ENCODE results near the gene ALG3. TPM values are rescaled to one million over a fixed set of nuclear protein-coding genes. Genes with fewer than 3 reads are reported as not detected.

Gene ALG3
- total RNA-seq, 1 experiment from 2014 or later = 68.8 TPM

- H3K4me3 ChIP-seq (ENCODE audit: low read depth, low read length, poor library complexity, severe bottlenecking) = peak overlapping the region; percentile 47
- TF ChIP-seq EZH2 (IDR thresholded peaks at IDR 0.05; ENCODE audit: borderline replicate concordance, low read depth, low read length, poor library complexity, severe bottlenecking) (no peak), CTCF (conservative IDR thresholded peaks at IDR 0.05; ENCODE audit: low read depth, low read length) (no peak)
- no peaks in the 10 kb centered on the region for H3K36me3 ChIP-seq (ENCODE audit: insufficient read depth, low read length, poor library complexity, severe bottlenecking)
- H3K27ac ChIP-seq (ENCODE audit: low read depth, low read length, poor library complexity, severe bottlenecking) = no peak overlapping the region
- H3K9me3 ChIP-seq (ENCODE audit: low read depth, low read length, poor library complexity, severe bottlenecking) = no peaks in the 10 kb centered on the region
- no peak for DNase-seq (ENCODE audit: low spot score)
- peaks cover 58% of the 10 kb centered on the region for H3K27me3 ChIP-seq (replicated peaks; ENCODE audit: insufficient read depth, low read depth, low read length, poor library complexity)
- peaks cover 5% of the 10 kb centered on the region for H3K4me1 ChIP-seq (ENCODE audit: insufficient read depth, low read length, poor library complexity, severe bottlenecking)
- ChIA-PET CTCF (no interaction called here), POLR2A (ENCODE audit: low non-redundant PET) (no interaction called here)
- intact Hi-C loops (cut with micrococcal nuclease; ENCODE audit: unreplicated experiment) = no loop called here
- BruUV-seq (replicated peaks) = no TSS peak
Measured at GRCh38 chr3:184230081-184230602, 18.6 kb downstream of the ALG3 start.

GRCh38 chr3:184229394-184230080, 19.2 kb downstream of the ALG3 start, which contains the start of gene VWA5B2:
VWA5B2 (plus strand) TSS chr3:184229585; CDS start chr3:184230529, 944 bp downstream.
- POLR2A ChIA-PET (ENCODE audit: low non-redundant PET) = no interaction called here
- Histone ChIP-seq H3K27ac (ENCODE audit: low read depth, low read length, poor library complexity, severe bottlenecking) (no peak within 1 kb of the TSS), H3K4me1 (ENCODE audit: insufficient read depth, low read length, poor library complexity, severe bottlenecking) (peaks cover 5% of the 10 kb centered on the region), H3K27me3 (replicated peaks; ENCODE audit: insufficient read depth, low read depth, low read length, poor library complexity) (peaks cover 58% of the 10 kb centered on the region), H3K36me3 (ENCODE audit: insufficient read depth, low read length, poor library complexity, severe bottlenecking) (no peaks in the 10 kb centered on the region), H3K9me3 (ENCODE audit: low read depth, low read length, poor library complexity, severe bottlenecking) (no peaks in the 10 kb centered on the region), H3K4me3 (ENCODE audit: low read depth, low read length, poor library complexity, severe bottlenecking) (peak within 1 kb of the TSS; percentile 47)
- TF ChIP-seq EZH2 (IDR thresholded peaks at IDR 0.05; ENCODE audit: borderline replicate concordance, low read depth, low read length, poor library complexity, severe bottlenecking) (no peak), CTCF (conservative IDR thresholded peaks at IDR 0.05; ENCODE audit: low read depth, low read length) (no peak)
- peak; percentile 74 for DNase-seq (ENCODE audit: low spot score)
- CTCF ChIA-PET = no interaction called here
- intact Hi-C loops (cut with micrococcal nuclease; ENCODE audit: unreplicated experiment) = no loop called here
- BruUV-seq (replicated peaks) = no TSS peak

- no peak for DNase-seq (ENCODE audit: low spot score)
- intact Hi-C loops (cut with micrococcal nuclease; ENCODE audit: unreplicated experiment) = no loop called here
- Histone ChIP-seq H3K4me3 (ENCODE audit: low read depth, low read length, poor library complexity, severe bottlenecking) (peak overlapping the region; percentile 47), H3K27ac (ENCODE audit: low read depth, low read length, poor library complexity, severe bottlenecking) (no peak overlapping the region), H3K36me3 (ENCODE audit: insufficient read depth, low read length, poor library complexity, severe bottlenecking) (no peaks in the 10 kb centered on the region), H3K27me3 (replicated peaks; ENCODE audit: insufficient read depth, low read depth, low read length, poor library complexity) (peaks cover 58% of the 10 kb centered on the region), H3K9me3 (ENCODE audit: low read depth, low read length, poor library complexity, severe bottlenecking) (no peaks in the 10 kb centered on the region), H3K4me1 (ENCODE audit: insufficient read depth, low read length, poor library complexity, severe bottlenecking) (peaks cover 5% of the 10 kb centered on the region)
- no peak for TF ChIP-seq EZH2 (IDR thresholded peaks at IDR 0.05; ENCODE audit: borderline replicate concordance, low read depth, low read length, poor library complexity, severe bottlenecking)
- no peak for TF ChIP-seq CTCF (conservative IDR thresholded peaks at IDR 0.05; ENCODE audit: low read depth, low read length)
- CTCF ChIA-PET = interaction anchor here (0.5 to 1.3 kb wide), 5 partner anchors 8 to 1257 kb away, joined by 3 to 10 read pairs (median 5); partner anchors contain the start of gene ABCC5
- POLR2A ChIA-PET (ENCODE audit: low non-redundant PET) = no interaction called here
- no TSS peak for BruUV-seq (replicated peaks)
Measured at GRCh38 chr3:184228376-184229137, 20.2 kb downstream of the ALG3 start.

Data from A673 (cell line).